Kidney (tissue), 14 donors: ENCODE measurements around the gene CELA3A. TPM values are rescaled to one million over a fixed set of nuclear protein-coding genes. Genes with fewer than 3 reads are reported as not detected.
"Not testable (repeated sequence)": the region's sequence is repeated elsewhere in the genome, so short reads cannot be mapped to it uniquely, and the experiment has no call there.

Experiments
- DNase-seq, 5 donors: peaks; one replicate each; pipeline ENCODE4 v3.0.0-alpha.2; 2013 to 2020
- FAIRE-seq: peaks from 2 replicates; lab custom pipeline; 2012; peaks lifted over from hg19 to GRCh38; lab: Jason Lieb, UNC
- H3K27ac ChIP-seq, 2 donors: one replicate each; pipeline ENCODE4 v1.7.0; 2013; ENCODE audit warnings: low read depth in 2 of 2, low read length in 2 of 2, inconsistent platforms in 1 of 2
- H3K27me3 ChIP-seq: one replicate; pipeline ENCODE4 v1.7.1; 2013; ENCODE audit warnings: low read length, inconsistent platforms; ENCODE audit not compliant: control insufficient read depth, insufficient read depth
- H3K36me3 ChIP-seq, 3 donors: one replicate each; pipeline versions ENCODE4 v1.7.0 to v1.7.1; 2013; ENCODE audit warnings: low read length in 3 of 3, control low read depth in 1 of 3, inconsistent platforms in 1 of 3; ENCODE audit not compliant: insufficient read depth in 3 of 3, control insufficient read depth in 2 of 3
- H3K4me1 ChIP-seq, 3 donors: one replicate each; pipeline versions ENCODE4 v1.7.0 to v1.7.1; 2013; ENCODE audit warnings: low read length in 3 of 3, inconsistent platforms in 1 of 3, low read depth in 1 of 3; ENCODE audit not compliant: control insufficient read depth in 2 of 3, insufficient read depth in 2 of 3
- H3K4me3 ChIP-seq, 3 donors: one replicate each; pipeline versions ENCODE4 v1.7.0 to v1.8.1; 2013; ENCODE audit warnings: low read length in 3 of 3, control low read depth in 1 of 3, inconsistent platforms in 1 of 3
- H3K9ac ChIP-seq, 3 donors: one replicate each; pipeline versions ENCODE4 v1.7.0 to v1.7.1; 2013; ENCODE audit warnings: low read length in 3 of 3, control low read depth in 1 of 3, inconsistent platforms in 1 of 3
- H3K9me3 ChIP-seq, 3 donors: one replicate each; pipeline versions ENCODE4 v1.7.0 to v1.7.1; 2013; ENCODE audit warnings: low read length in 3 of 3, control low read depth in 1 of 3, inconsistent platforms in 1 of 3; ENCODE audit not compliant: control insufficient read depth in 2 of 3, insufficient read depth in 1 of 3
- CTCF ChIP-seq: IDR thresholded peaks from 3 replicates; pipeline ENCODE4 v1.5.1; 2012; ENCODE audit warnings: mild to moderate bottlenecking, moderate library complexity, borderline replicate concordance; ENCODE audit not compliant: insufficient read depth; ENCODE audit errors: extremely low read depth
- intact Hi-C: fragments of 100-400 bp; cut with DNase I; formaldehyde crosslinking; loops from one replicate; pipeline ENCODE4 v1.11.1; 2022
- polyA plus RNA-seq: library from polyadenylated mRNA; stranded (reverse); fragments of 350-450 nt; fragmentation: Illumina TruSeq; extraction: RNeasy Lipid Tissue Mini Kit (QIAGEN cat#74804); gene quantifications from one replicate; pipeline ENCODE4 v1.2.3, GENCODE V29; 2014; ENCODE audit warnings: low read depth, low replicate concordance; ENCODE audit not compliant: insufficient read depth
- total RNA-seq: library from RNA; stranded (reverse); fragmentation: NEBNext Ultra II Directional; extraction: Animal tissue kit (Norgen Biotek cat#: 25700); gene quantifications from one replicate; pipeline ENCODE4 v1.2.1, GENCODE V29; 2021
- donor health status: control.
- donor health status: control.
- donor health status: control.
- donor health status: control.
- donor health status: control.
- donor health status: DM: yes; HTN: yes; CAD: no.
- donor health status: Normal renal cell carcinoma (clear cell type).

CELA3A gene
- total and polyA plus RNA-seq, 2 donors from 2014 or later, result not detected

- no peak overlapping the region for H3K4me3 ChIP-seq
- no peak for FAIRE-seq
- H3K9me3 ChIP-seq, result no peaks in the 10 kb centered on the region
- H3K4me1 ChIP-seq, result peaks cover 0 to 9% (median 6%) of the 10 kb centered on the region in 3 donors
- intact Hi-C loops, result no loop called here
- no peaks in the 10 kb centered on the region for H3K36me3 ChIP-seq
- no peak overlapping the region for H3K27ac ChIP-seq
- no peaks in the 10 kb centered on the region for H3K27me3 ChIP-seq
- DNase-seq, result no peak
- no peak overlapping the region for H3K9ac ChIP-seq
- no peak for TF ChIP-seq CTCF
Measured at GRCh38 chr1:21961799-21962198, 39.7 kb upstream of the CELA3A start.

GRCh38 chr1:21963477-21964217, 37.8 kb upstream of the CELA3A start:
- TF ChIP-seq CTCF, result peak; percentile 87
- Histone ChIP-seq H3K27me3 (no peaks in the 10 kb centered on the region), H3K4me3 (no peak overlapping the region), H3K9ac (no peak overlapping the region), H3K36me3 (no peaks in the 10 kb centered on the region), H3K27ac (no peak overlapping the region), H3K9me3 (no peaks in the 10 kb centered on the region), H3K4me1 (no peaks in the 10 kb centered on the region)
- intact Hi-C loops, result no loop called here
- FAIRE-seq (no peak), DNase-seq (peak; percentile 80 to 89 (median 87))

- H3K36me3 ChIP-seq, result no peaks in the 10 kb centered on the region
- FAIRE-seq (no peak), DNase-seq (peak in 1 of 5 donors; percentile 32)
Measured at GRCh38 chr1:21966247-21967000, 35.0 kb upstream of the CELA3A start.

GRCh38 chr1:21967216-21967615, 34.2 kb upstream of the CELA3A start:
- H3K4me1 ChIP-seq, FAIRE-seq, H3K36me3 ChIP-seq, DNase-seq, H3K9ac ChIP-seq, H3K27me3 ChIP-seq, H3K9me3 ChIP-seq, H3K27ac ChIP-seq, intact Hi-C loops, H3K4me3 ChIP-seq: not testable (repeated sequence)

More at GRCh38 chr1:21966247-21967000, 35.0 kb upstream of the CELA3A start:
- no peaks in the 10 kb centered on the region for H3K4me1 ChIP-seq
- no peak overlapping the region for H3K27ac ChIP-seq
- no peak for TF ChIP-seq CTCF
- H3K9me3 ChIP-seq, result no peaks in the 10 kb centered on the region
- peak overlapping the region in 1 of 3 donors; percentile 3 for H3K4me3 ChIP-seq
- intact Hi-C loops, result no loop called here
- H3K9ac ChIP-seq, result no peak overlapping the region
- H3K27me3 ChIP-seq, result no peaks in the 10 kb centered on the region

GRCh38 chr1:21969066-21969465, 32.4 kb upstream of the CELA3A start:
- H3K9me3 ChIP-seq, H3K27me3 ChIP-seq, H3K4me3 ChIP-seq, H3K4me1 ChIP-seq, H3K27ac ChIP-seq, H3K36me3 ChIP-seq, FAIRE-seq, DNase-seq, H3K9ac ChIP-seq, intact Hi-C loops: not testable (repeated sequence)

GRCh38 chr1:21970523-21970922, 30.9 kb upstream of the CELA3A start:
- FAIRE-seq, H3K9ac ChIP-seq, H3K4me3 ChIP-seq, H3K27me3 ChIP-seq, H3K9me3 ChIP-seq, H3K27ac ChIP-seq, intact Hi-C loops, H3K36me3 ChIP-seq, DNase-seq, H3K4me1 ChIP-seq: not testable (repeated sequence)
